Activated naive CD4-positive, alpha-beta T cell (primary cell): ENCODE measurements around the gene TRIM29.

Source experiments
- DNase-seq, 4 experiments: peaks; one replicate each; lab custom pipeline; 2025; lab: John Stamatoyannopoulos, UW

Gene TRIM29

GRCh38 chr11:120097721-120098385 lies 40.1 kb downstream of the TRIM29 start:
- no peak for DNase-seq

- DNase-seq: no peak
Measured at GRCh38 chr11:120096369-120097191, 41.3 kb downstream of the TRIM29 start.

GRCh38 chr11:120095516-120095915 lies 42.4 kb downstream of the TRIM29 start:
- no peak for DNase-seq

DNA sequence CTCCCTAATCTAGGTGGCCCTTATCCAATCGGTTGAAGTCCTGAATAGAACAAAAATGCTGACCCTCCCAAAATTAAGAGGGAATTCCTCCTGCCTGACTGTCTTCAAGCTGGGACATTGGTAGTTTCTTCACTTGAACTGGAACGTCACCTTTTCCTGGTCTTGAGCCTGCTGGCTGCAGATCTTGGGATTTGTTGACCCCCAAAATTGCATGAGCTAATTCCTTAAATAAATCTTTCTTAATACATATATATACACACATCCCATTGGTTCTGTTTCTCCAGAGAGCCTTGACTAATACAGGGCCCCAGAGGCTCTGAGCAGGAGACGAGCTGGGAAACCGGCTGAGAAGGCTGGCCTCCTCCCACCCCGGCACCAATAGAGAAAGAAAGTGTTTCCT lies 46.2 kb downstream of the TRIM29 start:
- DNase-seq: no peak

DNA sequence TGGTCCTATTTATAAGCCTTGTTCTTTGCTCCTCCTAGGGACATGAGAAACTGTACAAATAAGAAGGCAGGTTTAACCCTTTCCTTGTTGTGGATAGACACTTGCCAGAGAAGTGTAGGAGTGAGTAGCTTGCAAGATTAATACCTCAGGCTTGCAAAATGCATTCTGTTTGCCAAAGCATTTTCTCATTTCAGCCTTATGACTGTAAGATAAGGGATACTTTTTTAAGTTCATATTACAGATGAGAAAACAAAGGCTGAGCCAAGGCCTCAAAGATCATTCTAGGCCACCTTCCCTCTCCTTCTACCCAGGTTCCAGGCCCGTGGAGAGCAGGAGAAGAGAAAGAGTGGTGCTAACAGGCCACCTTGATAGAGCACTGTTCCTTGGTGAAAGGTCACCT lies 46.8 kb downstream of the TRIM29 start:
- no peak for DNase-seq

DNA sequence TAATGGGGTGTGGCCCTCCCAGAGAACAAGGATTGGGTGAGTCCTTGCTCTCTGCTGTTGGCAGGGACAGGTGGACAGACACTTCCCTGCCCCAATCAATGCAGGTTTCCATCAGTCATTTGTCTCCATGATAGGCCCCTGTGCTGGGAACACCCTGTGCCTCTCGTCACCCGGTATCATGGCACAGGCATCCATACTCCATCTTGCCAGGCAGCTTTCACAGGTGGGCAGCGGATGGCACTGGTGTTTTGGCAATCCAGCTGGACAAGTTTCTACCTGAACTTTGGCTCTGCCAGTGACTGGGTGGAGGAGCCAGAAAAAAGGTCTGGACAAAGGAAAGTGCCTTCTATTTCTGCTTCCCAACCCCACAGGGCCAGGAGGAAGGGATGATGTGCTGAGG lies 47.5 kb downstream of the TRIM29 start:
- DNase-seq: no peak

DNA sequence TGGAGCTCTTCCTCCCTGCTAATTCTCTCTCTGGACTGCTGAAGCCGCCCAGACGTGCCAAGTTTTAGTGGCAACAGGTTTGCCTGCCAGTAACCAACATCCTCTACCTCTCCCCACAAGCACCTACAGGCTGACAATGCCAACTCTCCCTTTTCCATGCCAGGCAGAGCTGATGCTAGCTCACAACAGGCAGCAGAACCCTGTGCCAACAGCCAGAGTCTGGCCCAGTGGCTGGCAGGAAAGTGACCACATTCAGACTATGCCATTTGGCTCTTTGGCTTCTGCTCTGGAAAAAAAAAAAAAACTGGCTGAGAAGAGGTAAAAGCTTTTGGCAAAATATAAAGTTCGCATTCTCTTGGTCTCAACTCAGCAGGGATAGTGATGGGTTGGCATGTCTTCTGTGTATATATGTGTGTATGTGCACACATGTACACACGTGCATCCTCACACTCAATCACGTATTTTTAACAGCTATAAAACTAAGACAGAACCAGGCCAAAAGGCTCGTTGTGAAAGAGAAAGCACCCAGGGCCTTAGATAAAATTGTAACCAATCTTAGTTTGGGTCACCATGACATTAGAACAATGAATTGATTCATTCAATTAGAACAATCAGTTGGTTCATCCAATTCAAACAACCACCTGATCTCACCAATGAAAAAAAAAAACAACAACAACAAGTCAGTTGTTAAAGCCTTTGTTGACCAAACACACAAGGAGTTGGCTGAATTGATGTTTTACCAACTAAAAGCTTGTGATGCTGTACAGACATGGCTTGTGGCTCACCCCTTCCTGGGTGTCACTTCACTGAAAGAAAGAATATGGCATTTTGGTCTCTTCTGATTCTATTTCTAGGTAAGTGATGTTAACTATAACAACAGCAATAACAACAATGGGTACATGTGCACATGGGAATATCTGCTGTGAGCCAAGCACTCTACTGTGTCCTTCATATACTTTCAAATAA lies 48.6 kb downstream of the TRIM29 start:
- no peak for DNase-seq

- no peak for DNase-seq
Measured at GRCh38 chr11:120088056-120088455, 49.9 kb downstream of the TRIM29 start.

DNA sequence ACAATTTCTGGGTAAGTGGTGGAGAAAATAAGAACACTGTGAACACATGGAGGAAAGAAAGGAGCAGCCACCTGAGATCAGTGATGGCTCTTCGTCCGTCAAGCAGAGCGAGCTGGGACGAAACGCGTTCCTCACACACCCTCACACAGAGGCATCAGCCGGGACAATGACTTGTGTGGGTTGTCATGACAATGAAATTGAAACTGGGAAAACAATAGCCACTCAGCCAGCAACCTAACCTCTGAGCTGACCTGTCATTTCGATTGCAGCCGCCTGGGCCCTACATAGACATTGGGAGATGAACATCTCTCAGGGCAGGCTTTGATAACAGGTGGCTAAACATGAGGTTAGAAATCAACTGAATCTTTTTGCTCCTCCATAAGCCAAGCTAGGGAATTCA lies 51.3 kb downstream of the TRIM29 start:
- no peak for DNase-seq

GRCh38 chr11:120079750-120080610 lies 57.9 kb downstream of the TRIM29 start:
- peak in 1 of 4 experiments; percentile 6 for DNase-seq

GRCh38 chr11:120078397-120078796 lies 59.5 kb downstream of the TRIM29 start:
- DNase-seq: no peak

- no peak for DNase-seq
Measured at GRCh38 chr11:120074076-120074475, 63.8 kb downstream of the TRIM29 start.

DNA sequence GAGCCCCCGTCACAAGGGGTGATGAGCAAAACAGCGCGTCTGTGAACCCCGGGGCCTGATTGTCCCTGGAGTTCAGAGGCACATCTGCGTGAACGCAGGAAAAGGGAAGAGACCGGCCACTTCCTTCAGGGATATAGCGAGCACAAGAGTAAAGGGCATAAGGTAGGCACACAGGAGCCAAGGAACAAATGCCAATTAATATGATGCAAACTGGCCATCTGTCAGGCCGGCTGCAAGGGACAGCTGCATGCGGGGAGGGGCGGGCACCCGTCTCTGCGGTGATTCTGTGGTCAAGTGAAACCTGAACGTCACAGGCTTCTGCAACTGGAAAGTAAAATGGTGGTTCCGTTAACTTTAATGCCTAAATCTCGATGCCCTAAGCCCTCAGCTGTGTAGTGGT lies 64.7 kb downstream of the TRIM29 start:
- no peak for DNase-seq

- no peak for DNase-seq
Measured at GRCh38 chr11:120068114-120068573, 69.8 kb downstream of the TRIM29 start.

- no peak for DNase-seq
Measured at GRCh38 chr11:120067438-120068113, 70.3 kb downstream of the TRIM29 start.

- no peak for DNase-seq
Measured at GRCh38 chr11:120066738-120067437, 71.0 kb downstream of the TRIM29 start.

DNA sequence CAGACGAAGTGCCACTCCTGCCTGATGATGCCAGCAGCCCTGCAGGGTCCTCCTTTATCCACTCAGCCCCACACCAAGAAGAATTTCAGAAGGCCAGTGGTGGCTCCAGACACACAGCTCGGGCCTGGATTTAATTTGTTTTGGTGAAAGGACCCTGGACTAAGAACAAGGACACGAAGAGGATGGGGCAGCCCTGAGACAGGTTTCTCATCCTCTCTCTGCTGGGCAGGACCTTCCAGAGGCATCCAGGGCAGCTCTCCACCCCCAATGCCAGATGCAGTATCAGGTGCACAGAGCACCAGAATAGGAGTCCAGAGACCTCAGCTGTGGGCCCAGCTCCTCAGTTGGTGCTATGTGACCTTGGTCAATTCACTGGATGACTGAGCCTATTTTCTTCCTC lies 72.0 kb downstream of the TRIM29 start:
- no peak for DNase-seq

- DNase-seq: no peak
Measured at GRCh38 chr11:120065176-120065575, 72.7 kb downstream of the TRIM29 start.

GRCh38 chr11:120064341-120064740 lies 73.6 kb downstream of the TRIM29 start:
- DNase-seq: no peak
